GM04503 (cell line): ENCODE data around the gene CAPNS1.
"Not testable (repeated sequence)": the region's sequence is repeated elsewhere in the genome, so short reads cannot be mapped to it uniquely, and the experiment has no call there.

Experiments
- DNase-seq: peaks from one replicate; pipeline ENCODE4 v3.0.0-alpha.2; 2012; ENCODE audit warnings: low read depth

Gene CAPNS1

DNA sequence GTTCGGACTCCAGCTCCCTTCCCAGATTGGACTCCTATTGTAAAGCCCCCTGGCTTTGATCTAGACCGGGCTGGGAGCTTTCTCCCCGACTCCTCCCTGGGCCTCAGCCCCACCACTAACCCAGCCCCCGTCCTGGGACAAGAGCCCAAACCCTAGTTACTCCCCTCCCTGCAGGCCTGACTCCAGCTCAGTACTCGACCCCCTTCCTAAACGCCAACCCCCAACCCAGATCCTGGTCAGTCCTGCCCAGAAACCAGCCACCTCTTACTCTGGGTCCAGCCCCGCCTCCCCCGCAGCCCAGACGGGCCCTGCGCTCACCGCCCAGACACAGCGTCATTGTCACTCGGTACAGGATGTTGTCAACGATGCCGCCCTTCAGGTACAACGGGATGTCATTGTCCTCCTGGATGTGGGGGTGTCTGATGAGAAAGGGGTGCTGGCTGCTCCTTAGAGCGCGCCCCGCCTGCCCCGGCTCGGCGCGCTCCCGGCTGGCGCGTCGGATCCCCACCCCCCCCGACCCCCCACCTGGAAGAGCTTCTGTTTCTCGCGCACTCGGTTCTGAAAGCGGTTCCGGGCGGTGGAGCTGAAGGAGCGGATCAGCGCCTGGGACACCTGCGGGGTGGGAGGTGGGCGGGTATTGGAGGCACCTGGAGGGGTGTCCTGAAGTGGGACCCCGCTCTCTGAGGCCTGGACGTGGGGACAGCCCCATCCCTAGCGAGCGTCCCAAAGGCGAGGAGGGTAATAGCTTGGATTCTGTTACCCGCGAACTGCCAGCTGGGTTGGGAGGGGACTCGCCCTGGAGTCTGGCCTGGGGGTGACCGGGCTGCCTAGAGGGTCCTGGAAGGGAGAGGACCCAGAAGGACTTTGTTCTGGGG lies 11.5 kb downstream of the CAPNS1 start:
- no peak for DNase-seq

GRCh38 chr19:36152019-36152351 lies 12.1 kb downstream of the CAPNS1 start:
- DNase-seq, result no peak

DNA sequence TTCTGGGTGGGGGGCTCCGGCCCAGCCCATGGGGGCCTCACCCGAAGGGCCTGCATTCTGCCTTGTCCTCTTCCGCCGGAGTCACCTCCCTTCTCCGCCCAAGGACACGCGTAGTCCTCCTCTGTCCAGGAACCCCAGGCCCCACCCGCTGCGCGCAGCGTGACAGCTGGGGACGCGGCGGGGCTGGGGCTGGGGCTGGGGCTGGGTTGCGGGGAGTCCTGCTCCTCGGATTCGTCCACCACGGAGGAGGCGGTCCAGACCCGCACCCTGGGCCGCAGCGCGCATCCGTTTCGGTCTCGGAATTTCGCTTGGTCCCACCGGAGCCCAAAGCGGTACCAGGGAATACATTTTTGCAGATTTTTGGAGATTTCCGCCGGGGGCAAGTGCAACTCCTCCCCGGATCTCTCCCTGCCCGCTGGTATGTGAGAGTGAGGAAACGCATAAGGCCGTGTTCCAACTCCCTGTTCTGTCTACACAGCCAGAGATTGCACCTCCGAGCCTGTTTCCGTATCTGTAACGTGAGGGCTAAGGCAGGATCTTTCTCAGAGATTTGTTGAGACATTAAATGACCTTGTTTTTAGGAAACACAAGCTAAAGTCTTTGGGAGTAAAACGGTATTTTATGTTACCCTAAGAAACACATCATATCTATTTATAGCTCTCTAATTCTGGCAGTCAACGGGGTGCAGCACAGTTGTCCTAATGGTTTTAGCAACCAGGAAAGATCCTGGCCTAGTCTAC lies 12.7 kb downstream of the CAPNS1 start, which contains the start of gene COX7A1:
COX7A1 (minus strand) TSS at position 96 of the 740 bp plus-strand sequence; CDS start at position 56, 40 bp downstream.
- no peak for DNase-seq

DNA sequence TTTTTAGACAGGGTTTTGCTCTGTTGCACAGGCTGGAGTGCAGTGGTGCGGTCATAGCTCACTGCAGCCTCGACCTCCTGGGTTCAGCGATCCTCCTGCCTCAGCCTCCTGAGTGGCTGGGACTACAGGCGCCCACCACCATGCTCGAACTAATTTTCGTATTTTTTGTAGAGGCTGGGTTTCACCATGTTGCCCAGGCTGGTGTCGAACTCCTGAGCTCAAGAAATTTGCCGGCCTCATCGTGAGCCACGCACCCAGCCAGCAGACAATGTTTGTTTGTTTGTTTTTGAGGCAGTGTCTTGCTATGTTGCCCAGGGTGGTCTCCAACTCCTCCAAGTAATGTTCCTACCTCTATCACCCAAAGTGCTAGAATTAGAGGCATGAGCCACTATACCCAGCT lies 13.3 kb downstream of the CAPNS1 start:
- no peak for DNase-seq

- DNase-seq, result no peak
Measured at GRCh38 chr19:36160821-36161596, 21.1 kb downstream of the CAPNS1 start.

- no peak for DNase-seq
Measured at GRCh38 chr19:36163813-36164212, 23.9 kb downstream of the CAPNS1 start.

- DNase-seq, result no peak
Measured at GRCh38 chr19:36169084-36169760, 29.4 kb downstream of the CAPNS1 start.

GRCh38 chr19:36172852-36173251 lies 33.0 kb downstream of the CAPNS1 start:
- no peak for DNase-seq

- DNase-seq, result not testable (repeated sequence)
Measured at GRCh38 chr19:36173846-36174245, 34.0 kb downstream of the CAPNS1 start.

- not testable (repeated sequence) for DNase-seq
Measured at GRCh38 chr19:36179077-36179476, 39.2 kb downstream of the CAPNS1 start.

DNA sequence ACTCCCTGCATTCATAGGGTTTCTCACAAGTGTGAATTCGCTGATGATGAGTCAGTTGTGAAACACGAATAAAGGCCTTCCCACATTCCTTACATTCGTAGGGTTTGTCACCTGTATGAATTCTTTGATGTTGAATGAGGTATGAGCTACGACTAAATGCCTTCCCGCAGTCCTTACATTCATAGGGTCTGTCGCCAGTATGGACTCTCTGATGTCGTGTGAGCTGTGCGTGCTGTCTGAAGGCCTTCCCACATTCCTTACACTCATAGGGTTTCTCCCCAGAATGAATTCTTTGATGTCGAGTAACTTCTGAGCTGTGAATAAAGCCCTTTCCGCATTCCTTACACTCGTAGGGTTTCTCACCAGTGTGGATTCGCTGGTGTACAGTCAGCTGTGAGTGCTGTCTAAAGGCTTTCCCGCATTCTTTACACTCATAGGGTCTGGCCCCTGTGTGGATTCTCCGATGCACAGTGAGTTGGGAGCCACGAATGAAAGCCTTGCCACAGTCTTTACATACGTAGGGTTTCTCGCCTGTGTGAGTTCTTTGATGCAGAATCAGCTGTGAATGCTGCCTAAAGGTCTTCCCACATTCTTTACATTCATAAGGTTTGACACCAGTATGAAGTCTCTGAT lies 42.9 kb downstream of the CAPNS1 start:
- DNase-seq, result no peak

- no peak for DNase-seq
Measured at GRCh38 chr19:36183245-36183628, 43.4 kb downstream of the CAPNS1 start.

GRCh38 chr19:36186722-36187121 lies 46.9 kb downstream of the CAPNS1 start:
- DNase-seq, result not testable (repeated sequence)

- DNase-seq, result no peak
Measured at GRCh38 chr19:36196249-36196648, 56.4 kb downstream of the CAPNS1 start.

GRCh38 chr19:36198119-36198518 lies 58.3 kb downstream of the CAPNS1 start:
- DNase-seq, result no peak
